Naive thymus-derived CD4-positive, alpha-beta T cell (primary cell): ENCODE measurements around the gene PGK2. TPM values are rescaled to one million over a fixed set of nuclear protein-coding genes. Genes with fewer than 3 reads are reported as not detected.

Experiments used
- ATAC-seq: fragments of 150-1000 bp; cut with Tn5 transposase; 2 replicates; pipeline ENCODE4 v1.10.0; 2021; ENCODE audit warnings: mild to moderate bottlenecking, moderate library complexity
- CTCF ChIA-PET: fragments of 350-600 bp; sonication (Branson Sonifier 250); formaldehyde crosslinking; loops from one replicate; lab custom pipeline; 2021; ENCODE audit warnings: antibody characterized with exemption; lab: Charles Lee
- POLR2A ChIA-PET: fragments of 350-600 bp; sonication (Branson Sonifier 250); formaldehyde crosslinking; loops from one replicate; lab custom pipeline; 2021; ENCODE audit warnings: antibody characterized with exemption, inconsistent platforms; lab: Charles Lee
- DNase-seq, 9 donors: peaks; one replicate each; pipeline versions ENCODE4 v3.0.0 to v3.0.0-alpha.2; 2020 to 2022; ENCODE audit warnings: mixed read lengths in 1 of 9
- H3K27ac ChIP-seq: one replicate; pipeline ENCODE4 v1.7.0; 2013; ENCODE audit warnings: mild to moderate bottlenecking, low read depth, low read length, moderate library complexity
- H3K27me3 ChIP-seq, 2 donors: one replicate each; pipeline ENCODE4 v1.7.0; 2013; ENCODE audit warnings: low read length in 2 of 2, mild to moderate bottlenecking in 2 of 2, moderate library complexity in 2 of 2; ENCODE audit not compliant: control insufficient read depth in 2 of 2, insufficient read depth in 2 of 2
- H3K36me3 ChIP-seq, 3 experiments: 1 replicate in 2 of 3; 2 replicates in 1 of 3; pipeline ENCODE4 v1.7.0; 2013; ENCODE audit warnings: low read length in 3 of 3, mild to moderate bottlenecking in 3 of 3, moderate library complexity in 1 of 3; ENCODE audit not compliant: insufficient read depth in 3 of 3, control insufficient read depth in 2 of 3
- H3K4me1 ChIP-seq, 2 donors: one replicate each; pipeline ENCODE4 v1.7.0; 2013; ENCODE audit warnings: low read length in 2 of 2, mild to moderate bottlenecking in 2 of 2, moderate library complexity in 1 of 2; ENCODE audit not compliant: control insufficient read depth in 2 of 2, insufficient read depth in 2 of 2
- H3K4me3 ChIP-seq: 2 replicates; pipeline ENCODE4 v1.7.0; 2013; ENCODE audit warnings: mild to moderate bottlenecking, low read length
- H3K9me3 ChIP-seq, 3 experiments: 1 replicate in 2 of 3; 2 replicates in 1 of 3; pipeline ENCODE4 v1.7.0; 2013; ENCODE audit warnings: low read length in 3 of 3; ENCODE audit not compliant: control insufficient read depth in 2 of 3
- H3K27ac Mint-ChIP-seq, 9 donors: one replicate each; pipeline ENCODE4 v1.8.0; 2020 to 2022; ENCODE audit warnings: mixed read lengths in 9 of 9, mild to moderate bottlenecking in 8 of 9, moderate library complexity in 5 of 9, inconsistent platforms in 2 of 9
- H3K27me3 Mint-ChIP-seq, 5 donors: one replicate each; pipeline ENCODE4 v1.8.0; 2021 to 2022; ENCODE audit warnings: mixed read lengths in 5 of 5, mild to moderate bottlenecking in 1 of 5
- H3K36me3 Mint-ChIP-seq, 5 donors: one replicate each; pipeline ENCODE4 v1.8.0; 2020 to 2022; ENCODE audit warnings: mixed read lengths in 5 of 5, mild to moderate bottlenecking in 3 of 5, inconsistent platforms in 1 of 5
- H3K4me1 Mint-ChIP-seq, 7 donors: one replicate each; pipeline ENCODE4 v1.8.0; 2020 to 2022; ENCODE audit warnings: mixed read lengths in 7 of 7, mild to moderate bottlenecking in 3 of 7, inconsistent platforms in 1 of 7
- H3K4me3 Mint-ChIP-seq, 10 donors: one replicate each; pipeline ENCODE4 v1.8.0; 2020 to 2022; ENCODE audit warnings: mild to moderate bottlenecking in 10 of 10, mixed read lengths in 10 of 10, moderate library complexity in 6 of 10, inconsistent platforms in 2 of 10
- H3K9me3 Mint-ChIP-seq, 11 donors: one replicate each; pipeline ENCODE4 v1.8.0; 2020 to 2022; ENCODE audit warnings: mixed read lengths in 11 of 11, mild to moderate bottlenecking in 4 of 11, inconsistent platforms in 1 of 11, moderate library complexity in 1 of 11
- intact Hi-C, 2 donors: fragments of 100-400 bp; cut with micrococcal nuclease; formaldehyde crosslinking; loops; one replicate each; pipeline ENCODE4 v1.15.1; 2023
- polyA plus RNA-seq, 2 donors: library from polyadenylated mRNA; unstranded; fragments of 300-500 nt; fragmentation: Illumina TruSeq; gene quantifications; one replicate each; pipeline ENCODE4 v1.2.3, GENCODE V29; 2021
- total RNA-seq, 6 experiments: library from RNA in 5 of 6; stranded (reverse) in 5 of 6; gene quantifications; 1 replicate in 5 of 6; 2 replicates in 1 of 6; pipeline ENCODE4 v1.2.3 and lab custom pipeline; 2021 to 2026

PGK2 gene
- total and polyA plus RNA-seq, 7 experiments from 2014 or later, result not detected

- no peaks in the 10 kb centered on the region for H3K4me1 ChIP-seq
- H3K27ac ChIP-seq, result no peak overlapping the region
- H3K36me3 ChIP-seq, result no peaks in the 10 kb centered on the region
- Mint-ChIP-seq H3K4me1 (no peaks in the 10 kb centered on the region), H3K27me3 (no peaks in the 10 kb centered on the region), H3K36me3 (no peaks in the 10 kb centered on the region), H3K9me3 (peaks cover 0 to 6% (median 1%) of the 10 kb centered on the region in 11 donors), H3K4me3 (no peak overlapping the region), H3K27ac (no peak overlapping the region)
- intact Hi-C loops, result no loop called here
- H3K4me3 ChIP-seq, result no peak overlapping the region
- DNase-seq, result no peak
- POLR2A ChIA-PET, result no interaction called here
- H3K9me3 ChIP-seq, result no peaks in the 10 kb centered on the region
- CTCF ChIA-PET, result no interaction called here
- H3K27me3 ChIP-seq, result no peaks in the 10 kb centered on the region
- no peak for ATAC-seq
These were observed 43.7 kb downstream of the PGK2 start for GRCh38 chr6:49743429-49743828.

DNA sequence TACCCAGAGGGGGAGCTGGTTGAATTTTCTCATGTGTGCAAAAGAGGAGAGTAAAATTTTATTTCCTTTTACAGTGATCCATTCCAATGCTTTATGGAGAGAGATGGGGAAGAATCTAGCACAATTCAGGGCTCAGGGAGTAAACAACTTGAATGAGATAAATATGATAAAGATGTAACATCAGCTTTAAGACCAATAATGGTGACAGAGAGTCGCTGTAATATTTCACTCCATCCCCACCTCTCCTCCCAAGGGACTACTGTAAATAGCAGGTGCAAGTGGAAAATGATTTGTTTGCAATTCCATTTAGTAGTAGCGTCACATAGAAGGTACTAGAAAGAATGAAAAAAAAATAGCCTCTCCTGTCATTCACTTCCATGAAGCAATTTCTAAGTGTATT is 47.7 kb downstream of the PGK2 start:
- Mint-ChIP-seq H3K27ac (no peak overlapping the region), H3K4me1 (no peaks in the 10 kb centered on the region), H3K9me3 (peaks cover 0 to 5% (median 1%) of the 10 kb centered on the region in 11 donors), H3K27me3 (no peaks in the 10 kb centered on the region), H3K4me3 (no peak overlapping the region), H3K36me3 (no peaks in the 10 kb centered on the region)
- no peaks in the 10 kb centered on the region for H3K36me3 ChIP-seq
- H3K4me3 ChIP-seq, result no peak overlapping the region
- no peaks in the 10 kb centered on the region for H3K4me1 ChIP-seq
- DNase-seq (no peak), ATAC-seq (no peak)
- no peaks in the 10 kb centered on the region for H3K9me3 ChIP-seq
- no peaks in the 10 kb centered on the region for H3K27me3 ChIP-seq
- intact Hi-C loops, result no loop called here
- no peak overlapping the region for H3K27ac ChIP-seq
- ChIA-PET CTCF (interaction anchor here (0.7 kb wide), 1 partner anchor 11 kb away, joined by 3 read pairs; no protein-coding TSS in a partner anchor), POLR2A (no interaction called here)

- Histone ChIP-seq H3K4me1 (no peaks in the 10 kb centered on the region), H3K27me3 (no peaks in the 10 kb centered on the region), H3K27ac (no peak overlapping the region), H3K4me3 (no peak overlapping the region), H3K36me3 (no peaks in the 10 kb centered on the region), H3K9me3 (no peaks in the 10 kb centered on the region)
- ChIA-PET POLR2A (no interaction called here), CTCF (no interaction called here)
- Mint-ChIP-seq H3K4me3 (no peak overlapping the region), H3K36me3 (no peaks in the 10 kb centered on the region), H3K27ac (no peak overlapping the region), H3K9me3 (peaks cover 0 to 5% (median under 1%) of the 10 kb centered on the region in 11 donors), H3K27me3 (no peaks in the 10 kb centered on the region), H3K4me1 (no peaks in the 10 kb centered on the region)
- DNase-seq (no peak), ATAC-seq (no peak)
- intact Hi-C loops, result no loop called here
These were observed 51.0 kb downstream of the PGK2 start for GRCh38 chr6:49736017-49736508.

Other genes with a start within 250 kb of the PGK2 start
- gene C6orf141, start 236.6 kb downstream of the PGK2 start, total RNA-seq, result under 1 TPM in 1 of 5 experiments, not detected in 4; 0.29 TPM
- gene C6orf141, start 236.6 kb downstream of the PGK2 start, polyA plus RNA-seq, result not detected
- not detected for gene RHAG, start 150.4 kb downstream of the PGK2 start, total RNA-seq
- gene RHAG, start 150.4 kb downstream of the PGK2 start, polyA plus RNA-seq, result not detected
- gene CRISP2, start 73.7 kb downstream of the PGK2 start, total RNA-seq, result not detected
- gene CRISP2, start 73.7 kb downstream of the PGK2 start, polyA plus RNA-seq, result not detected
- gene CRISP3, start 42.9 kb downstream of the PGK2 start, total RNA-seq, result not detected
- not detected for gene CRISP3, start 42.9 kb downstream of the PGK2 start, polyA plus RNA-seq
- not detected for gene CRISP1, start 79.2 kb upstream of the PGK2 start, total RNA-seq
- gene CRISP1, start 79.2 kb upstream of the PGK2 start, polyA plus RNA-seq, result not detected
- gene DEFB114, start 176.9 kb upstream of the PGK2 start, total RNA-seq, result not detected
- gene DEFB114, start 176.9 kb upstream of the PGK2 start, polyA plus RNA-seq, result not detected
- gene DEFB113, start 182.3 kb upstream of the PGK2 start, total RNA-seq, result not detected
- gene DEFB113, start 182.3 kb upstream of the PGK2 start, polyA plus RNA-seq, result not detected
- not detected for gene DEFB110, start 234.7 kb upstream of the PGK2 start, total RNA-seq
- not detected for gene DEFB110, start 234.7 kb upstream of the PGK2 start, polyA plus RNA-seq